GM18508 (cell line): Measurements from ENCODE around the gene CDH4.

Experiments used
- ATAC-seq: cut with Tn5 transposase; IDR thresholded peaks from one replicate; pipeline ENCODE4 v1.9.1; 2021; ENCODE audit warnings: moderate number of reproducible peaks; ENCODE audit not compliant: insufficient read depth, unreplicated experiment

The CDH4 gene

DNA sequence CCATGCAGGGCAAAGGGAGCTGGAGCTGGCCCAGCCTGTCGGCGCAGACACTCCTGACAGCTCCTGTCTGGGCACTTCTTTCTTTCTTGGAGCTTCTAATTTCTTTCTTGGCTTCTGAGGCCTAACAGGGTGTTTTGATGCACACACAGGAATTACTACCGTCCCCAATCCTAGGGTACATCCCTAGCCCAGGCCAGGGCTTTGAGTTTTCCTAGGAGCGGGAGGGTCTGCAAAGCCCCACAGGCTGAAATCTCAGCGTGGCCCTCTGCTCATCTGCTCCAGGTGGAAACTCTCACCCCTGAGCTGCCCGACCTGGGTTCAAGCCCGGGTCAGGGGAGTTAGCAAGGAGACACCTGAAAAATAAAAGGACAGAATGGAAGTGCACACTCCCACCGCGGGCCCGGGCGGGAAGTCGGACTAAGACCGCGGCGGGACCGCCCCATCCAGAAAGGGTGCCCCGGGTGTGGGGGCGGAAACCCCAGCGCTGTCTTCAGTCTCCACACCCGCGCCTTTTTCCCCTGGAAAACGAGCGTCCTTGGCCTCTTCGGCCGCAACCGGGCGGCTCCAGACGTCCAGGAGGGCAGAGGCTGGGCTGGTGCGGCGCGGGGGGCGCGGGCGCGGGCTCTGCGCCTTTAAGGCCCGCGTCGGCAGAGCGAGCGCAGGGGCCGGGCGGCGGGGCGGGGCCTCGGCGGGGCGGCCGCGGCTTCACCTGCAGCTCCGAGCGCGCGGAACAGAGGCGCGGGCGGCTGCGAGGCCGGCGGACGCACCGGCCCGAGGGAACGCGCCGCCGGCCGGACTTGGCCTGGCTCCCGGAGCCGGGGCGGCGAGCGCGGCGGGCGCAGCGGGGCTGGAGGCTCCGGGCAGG, at the start of gene CDH4:
TSS of gene CDH4 (plus strand) at position 733 of the 865 bp plus-strand sequence.
- ATAC-seq = no peak

DNA sequence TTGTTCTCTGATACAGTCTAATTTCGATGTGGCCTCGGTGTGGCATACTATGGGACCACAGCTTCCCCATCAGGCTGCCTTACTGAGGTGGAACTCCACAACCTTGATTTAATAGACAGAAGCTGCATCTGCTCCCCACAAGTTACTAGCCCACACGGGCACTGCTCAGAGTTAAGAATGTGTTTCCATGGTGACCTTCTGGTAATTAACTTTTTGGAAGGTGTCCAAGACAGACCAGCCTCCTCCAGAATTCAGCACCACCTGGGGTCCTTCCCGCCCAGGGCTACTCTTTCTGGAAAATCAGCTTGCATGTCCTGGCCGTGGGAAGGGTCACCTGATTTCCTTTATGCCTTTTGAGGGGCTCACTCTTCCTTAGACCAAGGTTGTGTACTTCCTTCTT, 48.7 kb upstream of the CDH4 start:
- no peak for ATAC-seq

DNA sequence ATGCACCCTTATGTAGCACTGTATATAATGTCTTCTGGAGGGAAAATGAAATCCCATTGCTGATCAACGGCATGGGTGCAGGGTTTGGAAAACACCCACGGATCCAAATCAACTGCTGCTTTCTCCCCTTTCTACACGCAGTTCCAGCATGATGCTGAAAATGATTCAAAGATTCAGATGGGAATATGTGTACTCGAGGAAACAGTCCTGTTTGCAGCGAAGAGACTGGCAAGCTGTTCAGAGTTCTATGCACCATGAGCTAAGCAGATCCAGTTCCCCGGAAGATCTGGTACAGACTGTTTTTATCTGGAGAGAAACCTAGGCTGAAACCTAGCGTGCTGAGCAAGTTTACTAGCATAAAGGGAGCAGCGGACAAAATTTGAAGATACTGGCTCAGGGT, 47.9 kb upstream of the CDH4 start:
- ATAC-seq = no peak

DNA sequence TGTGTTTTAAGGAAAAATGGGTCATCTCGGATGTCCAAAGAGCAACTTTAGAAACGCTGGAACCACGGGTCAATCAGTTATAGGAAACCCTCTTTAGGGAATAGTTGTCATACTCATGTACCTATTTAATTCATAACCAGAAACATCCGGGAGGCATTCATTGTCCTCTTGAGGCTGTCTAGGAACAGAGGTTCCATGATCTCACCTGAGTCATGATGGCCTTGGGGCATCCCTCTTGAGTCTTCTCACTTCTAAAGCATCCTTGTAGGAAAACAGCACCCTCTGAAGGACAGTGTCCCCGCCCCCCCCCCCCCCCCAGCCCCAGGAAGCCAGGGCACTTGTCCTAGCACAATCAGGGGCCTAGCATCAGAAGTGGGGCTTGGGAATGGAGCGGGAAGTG, 46.3 kb upstream of the CDH4 start:
- ATAC-seq = no peak

DNA sequence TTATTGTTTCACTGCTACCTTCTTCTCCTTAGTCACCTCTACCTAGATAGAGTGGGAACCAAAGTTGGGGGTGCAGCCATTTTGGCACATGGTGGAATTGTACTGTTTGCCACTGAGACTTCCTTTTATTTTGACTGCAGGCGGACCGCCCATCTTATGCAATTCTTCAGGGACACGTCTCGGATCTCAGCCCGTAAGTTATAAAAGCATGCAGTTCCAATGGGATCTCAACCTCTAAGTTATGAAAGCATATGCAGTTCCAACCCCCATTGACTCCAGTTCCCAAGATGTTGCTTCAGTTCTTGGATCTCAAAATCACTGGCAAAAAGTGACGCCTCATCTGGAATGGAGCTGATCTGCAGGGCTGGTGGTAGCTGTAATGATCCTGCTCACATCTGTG, 41.2 kb upstream of the CDH4 start:
- ATAC-seq = no peak

DNA sequence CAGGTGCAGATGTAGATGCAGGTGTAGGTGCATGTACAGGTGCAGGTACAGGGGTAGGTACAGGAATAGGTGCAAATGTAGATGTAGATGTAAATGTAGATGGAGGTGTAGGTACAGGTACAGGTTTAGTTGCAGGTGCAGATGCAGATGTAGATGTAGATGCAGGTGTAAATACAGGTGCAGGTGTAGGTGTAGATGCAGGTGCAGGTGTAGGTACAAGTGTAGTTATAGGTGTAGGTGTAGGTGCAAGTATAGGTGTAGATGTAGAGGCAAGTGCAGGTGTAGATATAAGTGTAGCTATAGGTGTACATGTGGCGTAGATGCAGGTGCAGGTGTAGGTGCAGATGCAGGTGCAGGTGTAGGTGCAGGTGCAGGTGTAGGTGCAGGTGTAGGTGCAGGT, 34.2 kb upstream of the CDH4 start:
- no peak for ATAC-seq

DNA sequence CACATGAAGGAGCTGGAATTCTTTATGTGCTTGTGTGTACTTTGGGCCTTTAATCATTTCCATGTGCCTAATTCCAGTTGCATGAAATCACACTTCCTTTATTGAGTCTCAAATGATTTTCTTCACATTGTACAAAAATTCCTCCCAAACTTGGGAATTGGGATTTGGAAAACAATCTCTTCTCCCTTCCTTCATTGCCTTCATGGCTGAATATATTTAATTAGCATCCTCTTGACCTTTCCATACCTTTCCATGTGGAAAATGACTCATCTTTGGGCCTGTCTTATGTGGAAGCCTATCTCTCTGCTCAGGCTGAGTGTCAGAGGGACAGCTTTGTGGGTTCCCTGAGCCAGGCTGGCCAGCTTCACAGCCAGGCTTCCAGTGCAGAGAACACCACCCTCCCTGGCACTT, 33.0 kb upstream of the CDH4 start:
- ATAC-seq = no peak

DNA sequence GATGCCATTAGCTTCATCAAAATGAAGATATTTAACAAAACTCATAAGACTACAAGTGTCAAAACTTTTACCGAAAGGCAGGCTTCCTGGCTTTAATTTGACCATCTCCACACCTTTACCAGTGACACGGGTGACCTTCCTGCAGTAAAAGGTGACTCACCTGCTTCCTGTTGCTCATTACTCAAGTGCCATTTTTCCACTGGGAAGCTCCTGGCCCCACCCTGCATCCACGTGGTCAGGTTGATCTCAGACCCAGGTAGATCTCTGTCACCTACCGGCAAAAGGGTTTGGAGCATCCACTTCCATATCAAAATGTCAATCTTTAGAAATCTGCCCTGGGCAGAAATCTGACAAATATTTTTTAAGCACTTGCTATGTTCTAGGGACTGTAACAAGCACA, 31.9 kb upstream of the CDH4 start:
- no peak for ATAC-seq

DNA sequence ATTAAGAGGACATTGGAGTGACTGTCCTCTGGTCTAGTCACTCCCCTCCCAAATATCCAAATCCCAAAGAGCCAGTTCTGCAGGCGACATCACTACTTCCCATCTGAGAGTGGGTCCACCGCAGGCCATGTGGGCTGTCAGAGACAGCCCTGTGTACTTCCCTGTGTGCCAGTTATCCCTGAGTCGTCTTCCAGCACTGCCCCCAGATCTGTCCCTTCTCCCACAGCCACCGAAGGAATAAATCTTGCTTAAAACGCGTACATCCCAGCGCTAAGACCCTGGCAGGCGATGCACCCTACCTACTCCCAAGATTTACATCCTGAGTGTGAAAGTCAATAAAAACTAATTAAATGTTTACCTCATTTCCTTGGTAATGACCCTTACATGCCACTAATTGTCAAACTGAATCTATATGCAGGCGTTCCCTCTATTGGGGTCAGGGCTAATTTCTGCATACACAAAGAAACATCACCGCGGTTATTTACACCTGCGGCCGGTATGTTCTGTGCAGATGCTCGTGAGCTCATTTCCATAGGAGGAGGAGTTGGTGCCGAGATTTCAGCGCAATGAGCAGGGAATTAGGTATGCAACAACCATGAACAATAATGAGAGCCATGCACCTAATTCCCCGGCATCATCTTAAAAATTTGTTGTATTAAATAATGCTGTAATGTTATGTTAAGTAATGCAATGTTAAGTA, 31.3 kb upstream of the CDH4 start:
- ATAC-seq = no peak

DNA sequence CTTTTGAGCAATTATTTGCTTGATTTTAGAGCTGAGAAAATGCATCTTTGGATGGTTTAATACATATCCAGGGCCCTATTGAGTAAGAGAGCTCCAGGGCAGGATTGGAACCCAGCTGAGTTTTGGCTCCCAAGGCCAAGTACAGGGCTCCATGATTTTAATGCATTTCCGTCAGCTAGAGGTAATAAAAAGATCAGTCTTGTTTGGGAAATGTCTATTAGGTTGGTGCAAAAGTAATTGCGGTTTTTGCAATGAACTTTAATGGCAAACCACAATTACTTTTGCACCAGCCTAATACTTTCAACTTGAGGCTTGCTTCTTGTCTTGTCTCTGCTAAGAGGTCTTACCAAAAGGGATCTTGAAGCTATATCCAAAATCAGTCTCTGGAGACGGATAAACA, 29.4 kb upstream of the CDH4 start:
- no peak for ATAC-seq

DNA sequence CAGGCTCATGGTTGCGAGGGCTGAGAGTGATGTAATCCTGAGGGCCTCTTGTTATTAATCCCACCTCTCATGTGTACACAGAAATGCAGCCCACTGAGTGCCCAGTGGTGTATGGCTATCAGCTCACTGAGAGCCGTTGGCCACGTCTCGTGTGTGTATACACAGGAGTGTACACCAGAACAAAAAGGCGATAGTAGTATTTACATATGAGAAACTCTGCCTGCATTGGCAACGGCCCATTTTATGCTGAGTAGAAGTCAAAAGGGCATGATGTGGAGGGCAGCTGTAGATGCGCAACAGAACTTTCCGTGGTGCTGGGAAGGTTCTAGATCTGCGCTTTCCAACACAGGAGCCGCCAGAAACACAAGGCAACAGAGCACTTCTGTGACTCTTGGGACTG, 28.9 kb upstream of the CDH4 start:
- no peak for ATAC-seq

DNA sequence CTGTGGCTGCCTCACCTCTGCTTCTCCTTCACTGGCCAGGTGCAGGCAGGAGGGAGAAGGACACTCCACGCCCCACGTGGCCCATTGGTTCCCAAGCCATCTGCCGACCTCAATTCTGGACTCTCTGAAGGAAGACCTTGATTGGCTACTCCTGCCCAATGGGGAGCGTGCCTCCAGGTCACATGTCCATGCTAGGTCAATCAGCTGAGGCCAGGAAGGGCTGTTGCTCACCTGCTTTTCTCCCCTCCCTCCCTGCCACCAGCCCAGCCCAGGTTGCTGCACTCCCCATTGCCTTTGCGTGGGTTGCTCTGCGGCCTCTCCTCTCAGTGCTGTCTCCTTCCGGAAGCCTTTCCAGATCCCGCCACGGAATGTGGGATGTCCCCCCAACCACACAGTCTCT, 21.9 kb upstream of the CDH4 start:
- ATAC-seq = no peak

DNA sequence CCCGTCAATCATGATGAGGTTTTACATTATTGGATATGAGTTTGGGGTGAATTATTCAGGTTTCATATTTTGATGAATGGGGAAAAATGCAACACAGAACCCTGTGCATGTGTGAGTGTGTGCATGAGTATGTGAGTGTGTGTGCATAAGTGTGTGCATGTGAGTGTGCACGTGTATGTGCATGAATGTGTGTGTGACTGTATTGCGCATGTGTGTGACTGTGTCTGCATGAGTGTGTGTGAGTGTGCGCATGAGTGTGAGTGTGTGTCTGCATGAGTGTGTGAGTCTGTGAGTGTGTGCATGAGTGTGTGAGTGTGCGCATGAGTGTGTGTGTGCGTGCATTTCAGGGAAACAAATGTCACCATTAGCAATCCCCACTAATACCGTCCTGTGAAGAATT, 18.5 kb upstream of the CDH4 start:
- no peak for ATAC-seq

DNA sequence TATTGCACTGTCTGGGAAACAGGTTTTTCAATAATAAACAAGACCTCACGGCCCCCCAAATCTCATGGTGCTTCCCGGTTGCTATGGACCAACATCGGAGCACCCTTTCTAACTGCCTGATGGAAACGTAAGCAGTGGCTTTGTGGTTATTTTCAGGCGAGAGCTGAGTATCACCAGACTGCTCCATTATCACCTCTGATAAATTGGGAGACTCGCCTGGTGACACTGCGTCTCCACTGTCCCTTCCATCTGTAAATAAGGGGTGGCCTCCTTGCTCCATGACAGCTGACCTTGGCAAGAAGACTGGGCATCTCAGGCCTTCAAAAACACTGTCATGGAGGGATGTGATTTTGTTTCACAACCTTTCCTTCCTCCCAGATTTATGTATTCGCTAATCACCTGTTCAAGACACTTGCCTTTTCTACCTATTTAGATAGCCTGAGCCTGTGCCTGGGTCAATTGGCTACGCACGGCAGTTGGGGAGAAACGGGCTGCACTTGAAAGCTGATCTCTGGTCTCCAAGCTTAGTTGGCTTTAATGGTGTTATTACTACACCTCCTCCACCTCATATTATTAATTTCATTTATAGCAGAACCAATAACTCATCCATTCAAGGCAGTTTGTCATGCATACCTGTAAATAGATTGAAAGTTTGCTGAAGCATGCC, 17.7 kb upstream of the CDH4 start:
- ATAC-seq = no peak

DNA sequence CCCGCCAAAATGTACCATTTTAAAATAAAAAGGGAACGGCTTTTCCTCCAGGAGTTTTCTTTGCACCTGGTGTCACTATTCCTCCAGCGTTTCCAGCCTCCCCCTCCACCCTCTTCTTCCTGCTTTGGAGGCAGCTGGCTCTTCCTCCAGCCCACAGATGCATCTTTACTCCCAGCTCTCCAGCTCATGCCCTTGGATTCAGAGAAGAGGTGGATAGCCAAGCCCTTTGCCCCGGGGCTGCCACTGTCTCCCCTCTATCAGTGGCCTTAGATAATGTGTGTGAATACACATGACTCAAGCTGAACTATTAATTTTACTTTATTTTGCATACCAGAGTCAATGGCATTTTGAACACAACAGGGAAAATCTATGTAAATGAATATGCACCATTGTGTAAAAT, 15.3 kb upstream of the CDH4 start:
- no peak for ATAC-seq

DNA sequence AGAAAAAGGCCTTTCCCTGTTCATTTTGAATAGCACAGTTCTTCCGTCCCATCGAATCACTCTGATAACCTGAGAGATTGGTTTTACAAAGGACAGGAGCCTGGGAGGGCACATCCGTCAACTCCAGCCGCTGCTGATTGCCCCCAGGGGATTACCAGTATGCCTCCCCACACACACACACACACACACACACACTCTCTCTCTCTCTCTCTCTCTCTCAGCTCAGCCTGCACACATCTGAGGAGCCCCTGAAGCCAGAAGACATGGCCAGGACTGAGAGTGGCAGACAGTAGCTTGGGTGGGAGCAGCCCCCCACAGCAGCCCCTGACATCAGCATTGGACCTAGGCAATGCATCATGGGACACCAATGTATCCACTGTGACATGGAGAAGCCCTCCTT, 13.2 kb upstream of the CDH4 start:
- ATAC-seq = no peak

DNA sequence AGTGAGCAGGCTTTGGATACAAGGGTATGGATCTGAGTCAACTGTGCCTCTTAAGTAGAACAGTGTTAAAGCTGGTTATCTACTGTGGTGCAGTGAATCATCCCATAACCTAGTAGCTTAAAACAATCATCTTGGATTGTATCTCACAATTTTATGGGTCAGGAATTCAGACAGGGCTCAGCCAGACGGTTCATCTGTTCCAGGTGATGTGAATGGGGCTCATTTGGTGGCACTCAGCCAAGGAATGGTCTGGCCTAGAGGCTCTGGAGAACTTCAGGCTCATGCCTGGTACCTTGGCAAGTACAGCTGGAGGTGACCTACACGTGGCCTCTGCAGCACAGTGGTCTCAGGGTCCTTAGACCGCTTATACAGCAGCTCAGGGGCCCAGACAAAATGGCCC, 11.2 kb upstream of the CDH4 start:
- ATAC-seq = no peak

DNA sequence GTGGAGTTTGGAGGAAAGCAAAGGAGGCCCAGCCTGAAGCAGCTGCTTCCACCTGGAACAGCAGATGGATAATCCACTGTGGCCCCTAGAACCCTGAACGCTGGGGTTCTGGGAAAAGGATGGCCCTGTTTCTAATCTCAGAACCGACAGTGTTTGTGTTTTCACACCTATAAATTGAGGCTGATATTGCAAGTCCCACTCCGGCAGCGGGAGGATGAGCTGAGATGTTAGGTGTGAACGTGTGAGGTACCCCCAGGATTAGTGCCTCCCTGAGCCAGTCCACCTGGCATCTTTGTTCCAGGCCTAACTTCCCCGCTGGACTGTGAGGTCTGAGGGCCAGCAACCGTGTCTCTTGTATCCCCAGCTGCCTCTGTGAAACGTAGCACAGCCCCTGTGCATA, 7.8 kb upstream of the CDH4 start:
- no peak for ATAC-seq

DNA sequence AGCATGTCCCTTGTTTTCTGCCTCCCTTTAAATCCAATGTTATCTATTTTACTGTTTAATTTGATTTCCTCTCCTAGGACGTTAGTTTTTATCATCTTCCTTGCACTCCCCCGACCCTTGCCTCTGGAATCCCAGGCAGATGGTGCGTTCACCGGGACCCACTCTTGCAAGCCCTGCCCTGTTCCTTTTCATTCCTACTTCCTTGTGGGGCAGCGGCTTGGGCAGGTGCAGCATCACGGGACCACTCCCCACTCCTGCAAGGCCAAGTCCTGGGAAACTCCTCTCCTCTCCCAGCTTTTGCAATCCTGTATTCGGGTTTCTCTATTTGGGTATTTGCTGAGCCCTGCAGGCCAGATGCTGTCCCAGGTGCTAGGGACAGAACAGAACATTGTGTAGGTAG, 5.8 kb upstream of the CDH4 start:
- ATAC-seq = no peak

DNA sequence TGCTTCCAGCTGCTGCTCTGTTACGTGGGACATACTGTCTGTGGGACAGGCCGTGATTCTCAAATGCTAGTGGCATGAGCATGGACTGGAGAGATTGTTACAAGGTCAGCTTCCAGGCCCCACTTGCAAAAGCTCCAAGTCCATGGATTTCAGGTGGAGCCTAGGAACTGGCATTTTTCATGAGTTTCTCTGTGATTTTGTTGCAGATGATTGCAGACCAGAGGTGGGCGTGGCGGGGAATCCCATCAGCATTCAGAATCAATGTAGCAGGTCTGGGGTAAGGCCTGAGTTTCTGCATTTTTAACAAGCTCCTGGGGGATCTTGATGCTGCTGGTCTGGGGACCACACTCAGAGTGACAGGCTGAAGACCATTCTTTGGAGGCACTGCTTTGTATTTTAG, 2.4 kb upstream of the CDH4 start:
- no peak for ATAC-seq

DNA sequence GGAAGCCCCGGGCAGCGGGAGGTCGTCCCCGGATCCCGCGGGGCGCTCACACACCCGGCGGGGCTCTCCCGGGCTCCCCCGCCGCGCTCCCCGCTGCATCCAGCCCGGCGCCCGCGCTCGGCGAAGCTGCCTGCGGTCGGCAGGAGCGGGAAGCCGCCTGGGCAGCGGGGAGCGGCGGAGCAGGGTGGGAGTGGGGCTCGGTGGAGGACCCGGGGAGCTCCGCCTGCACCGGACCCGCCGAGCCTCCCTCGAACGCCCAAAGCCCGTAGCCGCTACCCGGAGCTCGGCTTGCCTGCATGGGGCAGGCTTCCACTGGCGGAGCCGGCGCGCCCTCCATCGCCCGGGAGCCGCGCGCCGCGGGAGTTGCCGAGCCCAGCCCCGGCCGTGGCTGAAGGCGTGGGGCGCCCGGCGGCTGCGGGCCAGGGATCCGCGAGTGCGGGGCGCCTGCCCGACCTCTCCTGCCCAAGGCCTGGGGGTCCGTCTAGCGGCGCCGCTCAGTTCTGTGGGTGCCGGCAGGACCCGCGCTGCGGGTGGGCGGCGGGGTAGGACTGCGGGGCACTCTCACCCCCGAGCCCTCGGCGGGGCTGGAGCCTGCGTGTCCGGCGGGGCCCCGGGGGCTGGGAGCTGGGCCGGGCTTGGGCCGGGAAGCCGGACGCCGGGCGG, 671 bp downstream of the CDH4 start:
- no peak for ATAC-seq
